Trophoblast cell (in vitro differentiated cells and primary cell): Measurements from ENCODE around the gene KCNQ1.

Source experiments
- DNase-seq, 2 donors: peaks; one replicate each; pipeline ENCODE4 v3.0.0-alpha.2; 2016
- H2AFZ ChIP-seq: 2 replicates; pipeline ENCODE4 v1.6.1; 2013; ENCODE audit warnings: low read length, moderate library complexity, mild to moderate bottlenecking; ENCODE audit not compliant: insufficient read depth, poor library complexity
- H2AK5ac ChIP-seq: 2 replicates; pipeline ENCODE4 v1.6.1; 2013; ENCODE audit warnings: mild to moderate bottlenecking, low read length
- H2BK120ac ChIP-seq: 2 replicates; pipeline ENCODE4 v1.6.1; 2013; ENCODE audit warnings: low read length, mild to moderate bottlenecking, moderate library complexity; ENCODE audit not compliant: insufficient read depth, poor library complexity
- H2BK12ac ChIP-seq: 2 replicates; pipeline ENCODE4 v1.6.1; 2013; ENCODE audit warnings: mild to moderate bottlenecking, low read length, moderate library complexity
- H2BK5ac ChIP-seq: 2 replicates; pipeline ENCODE4 v1.6.1; 2013; ENCODE audit warnings: low read length, low read depth, moderate library complexity, mild to moderate bottlenecking; ENCODE audit not compliant: poor library complexity
- H3K14ac ChIP-seq: 2 replicates; pipeline ENCODE4 v1.6.1; 2013; ENCODE audit warnings: mild to moderate bottlenecking, low read length
- H3K18ac ChIP-seq: 2 replicates; pipeline ENCODE4 v1.6.1; 2013; ENCODE audit warnings: mild to moderate bottlenecking, low read length
- H3K23ac ChIP-seq: 2 replicates; pipeline ENCODE4 v1.6.1; 2013; ENCODE audit warnings: low read length
- H3K27ac ChIP-seq: 2 replicates; pipeline ENCODE4 v1.5.1; 2013; ENCODE audit warnings: low read depth, mild to moderate bottlenecking, inconsistent platforms, low read length, moderate library complexity
- H3K27me3 ChIP-seq: 2 replicates; pipeline ENCODE4 v1.6.1; 2013; ENCODE audit warnings: inconsistent platforms, mild to moderate bottlenecking, low read length, moderate library complexity; ENCODE audit not compliant: insufficient read depth
- H3K36me3 ChIP-seq, 2 experiments: 1 replicate in 1 of 2; 2 replicates in 1 of 2; pipeline ENCODE4 v1.6.1; 2013; ENCODE audit warnings: low read length in 2 of 2, mild to moderate bottlenecking in 2 of 2, moderate library complexity in 1 of 2; ENCODE audit not compliant: insufficient read depth in 2 of 2, control insufficient read depth in 1 of 2
- H3K4ac ChIP-seq: 2 replicates; pipeline ENCODE4 v1.6.1; 2013; ENCODE audit warnings: low read depth, mild to moderate bottlenecking, low read length, moderate library complexity
- H3K4me1 ChIP-seq, 2 experiments: 1 replicate in 1 of 2; 2 replicates in 1 of 2; pipeline ENCODE4 v1.6.1; 2013; ENCODE audit warnings: low read length in 2 of 2, mild to moderate bottlenecking in 2 of 2, moderate library complexity in 1 of 2; ENCODE audit not compliant: insufficient read depth in 2 of 2, control insufficient read depth in 1 of 2
- H3K4me2 ChIP-seq: 2 replicates; pipeline ENCODE4 v1.6.1; 2013; ENCODE audit warnings: inconsistent platforms, mild to moderate bottlenecking, low read length, moderate library complexity
- H3K4me3 ChIP-seq: 2 replicates; pipeline ENCODE4 v1.5.1; 2013; ENCODE audit warnings: mild to moderate bottlenecking, low read depth, low read length, inconsistent platforms
- H3K79me1 ChIP-seq: one replicate; pipeline ENCODE4 v1.6.1; 2013; ENCODE audit warnings: low read length
- H3K79me2 ChIP-seq: 2 replicates; pipeline ENCODE4 v1.6.1; 2013; ENCODE audit warnings: low read length, mild to moderate bottlenecking; ENCODE audit not compliant: control insufficient read depth, insufficient read depth, poor library complexity
- H3K9ac ChIP-seq: 2 replicates; pipeline ENCODE4 v1.6.1; 2013; ENCODE audit warnings: mild to moderate bottlenecking, low read length
- H3K9me3 ChIP-seq: 2 replicates; pipeline ENCODE4 v1.6.1; 2013; ENCODE audit warnings: low read depth, mild to moderate bottlenecking, control low read depth, inconsistent platforms, low read length; ENCODE audit not compliant: insufficient read depth
- H4K12ac ChIP-seq: 2 replicates; pipeline ENCODE4 v1.6.1; 2013; ENCODE audit warnings: low read depth, mild to moderate bottlenecking, low read length, moderate library complexity
- H4K8ac ChIP-seq: 2 replicates; pipeline ENCODE4 v1.6.1; 2013; ENCODE audit warnings: low read depth, mild to moderate bottlenecking, low read length, moderate library complexity
- H4K91ac ChIP-seq: one replicate; pipeline ENCODE4 v1.6.1; 2013; ENCODE audit warnings: low read depth, mild to moderate bottlenecking, low read length, moderate library complexity
- WGBS: extraction: QIAGEN DNeasy Blood & Tissue Kit; methylation state at CpG from one replicate; pipeline ENCODE4 v1.1.7; 2013; ENCODE audit warnings: missing lambda C conversion rate; ENCODE audit not compliant: insufficient read length, insufficient coverage; ENCODE audit errors: extremely low coverage; 5-methylcytosine and 5-hydroxymethylcytosine counted together

Gene KCNQ1

DNA sequence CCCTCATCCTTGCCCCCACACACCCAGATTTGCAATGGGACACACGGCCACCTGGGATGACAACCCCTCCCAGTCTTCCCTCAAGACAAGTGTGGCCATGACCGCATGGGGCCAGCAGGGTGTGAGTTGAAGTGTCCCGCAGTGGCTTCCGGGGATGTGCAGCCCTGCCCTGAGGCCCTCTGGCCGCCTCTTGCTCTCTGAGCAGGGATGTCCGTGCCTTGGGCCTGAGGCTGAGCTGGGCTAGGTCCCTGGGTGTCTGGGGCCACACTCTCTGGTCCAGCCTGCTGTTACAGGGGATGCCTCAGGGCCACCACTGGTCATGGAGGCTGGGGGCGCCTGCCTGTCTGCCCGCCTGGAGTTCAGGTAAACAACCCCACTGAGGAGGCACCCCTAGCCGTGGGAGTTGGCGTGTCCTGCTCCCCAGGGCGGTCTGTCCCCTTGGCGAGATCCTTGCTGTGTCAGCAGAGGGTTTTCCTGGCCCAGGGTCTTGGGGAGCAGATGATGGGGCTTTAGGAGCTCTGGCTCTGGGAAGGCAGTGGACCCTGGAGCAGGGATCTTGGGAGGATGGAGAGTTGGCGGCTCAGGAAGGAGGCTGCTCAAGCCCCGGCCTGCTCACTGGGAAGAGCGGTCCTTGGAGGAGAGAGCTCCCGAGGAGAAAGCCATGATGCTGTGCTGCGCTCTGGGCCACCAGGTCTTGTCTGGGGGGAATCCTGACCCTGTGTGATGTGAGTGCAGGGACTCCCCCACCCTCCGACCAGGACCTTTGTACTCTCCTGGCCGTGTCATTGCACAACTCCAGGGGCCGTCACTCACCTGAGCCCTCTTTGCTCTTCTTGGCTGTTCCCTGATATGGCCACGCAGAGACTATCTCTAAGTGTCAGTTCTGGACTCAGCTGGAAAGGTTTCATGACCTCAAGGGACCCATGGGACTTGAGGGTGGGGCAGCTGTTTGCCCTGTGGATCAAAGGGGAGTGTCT, 67.9 kb downstream of the KCNQ1 start:
- Histone ChIP-seq H4K8ac (no peak overlapping the region), H3K4me2 (no peak overlapping the region), H2AFZ (no peak overlapping the region), H2BK120ac (no peak overlapping the region), H3K79me2 (no peaks in the 10 kb centered on the region), H3K27ac (no peak overlapping the region), H3K36me3 (no peaks in the 10 kb centered on the region), H3K4me3 (no peak overlapping the region), H4K12ac (no peak overlapping the region), H3K23ac (no peak overlapping the region), H2BK12ac (no peak overlapping the region), H3K9ac (no peak overlapping the region), H3K27me3 (peaks cover 2% of the 10 kb centered on the region), H2BK5ac (no peak overlapping the region), H3K4me1 (no peaks in the 10 kb centered on the region), H4K91ac (no peak overlapping the region), H2AK5ac (no peak overlapping the region), H3K14ac (no peak overlapping the region), H3K18ac (no peak overlapping the region), H3K9me3 (no peaks in the 10 kb centered on the region), H3K79me1 (no peaks in the 10 kb centered on the region), H3K4ac (no peak overlapping the region)
- no peak for DNase-seq
- WGBS: no CpG with 5 or more reads among the region's 21 CpGs

- Histone ChIP-seq H3K27ac (no peak overlapping the region), H4K91ac (no peak overlapping the region), H2BK120ac (no peak overlapping the region), H2AFZ (no peak overlapping the region), H2BK12ac (no peak overlapping the region), H2BK5ac (no peak overlapping the region), H3K79me2 (no peaks in the 10 kb centered on the region), H3K4me1 (no peaks in the 10 kb centered on the region), H3K79me1 (no peaks in the 10 kb centered on the region), H3K9me3 (no peaks in the 10 kb centered on the region), H3K18ac (no peak overlapping the region), H2AK5ac (no peak overlapping the region), H3K4me3 (no peak overlapping the region), H4K8ac (no peak overlapping the region), H3K9ac (no peak overlapping the region), H3K14ac (no peak overlapping the region), H3K4me2 (no peak overlapping the region), H3K23ac (no peak overlapping the region), H3K27me3 (no peaks in the 10 kb centered on the region), H3K4ac (no peak overlapping the region), H3K36me3 (no peaks in the 10 kb centered on the region), H4K12ac (no peak overlapping the region)
- DNase-seq: no peak
- no CpG with 5 or more reads among the region's 6 CpGs for WGBS
Measured at GRCh38 chr11:2513441-2513840, 68.6 kb downstream of the KCNQ1 start.

DNA sequence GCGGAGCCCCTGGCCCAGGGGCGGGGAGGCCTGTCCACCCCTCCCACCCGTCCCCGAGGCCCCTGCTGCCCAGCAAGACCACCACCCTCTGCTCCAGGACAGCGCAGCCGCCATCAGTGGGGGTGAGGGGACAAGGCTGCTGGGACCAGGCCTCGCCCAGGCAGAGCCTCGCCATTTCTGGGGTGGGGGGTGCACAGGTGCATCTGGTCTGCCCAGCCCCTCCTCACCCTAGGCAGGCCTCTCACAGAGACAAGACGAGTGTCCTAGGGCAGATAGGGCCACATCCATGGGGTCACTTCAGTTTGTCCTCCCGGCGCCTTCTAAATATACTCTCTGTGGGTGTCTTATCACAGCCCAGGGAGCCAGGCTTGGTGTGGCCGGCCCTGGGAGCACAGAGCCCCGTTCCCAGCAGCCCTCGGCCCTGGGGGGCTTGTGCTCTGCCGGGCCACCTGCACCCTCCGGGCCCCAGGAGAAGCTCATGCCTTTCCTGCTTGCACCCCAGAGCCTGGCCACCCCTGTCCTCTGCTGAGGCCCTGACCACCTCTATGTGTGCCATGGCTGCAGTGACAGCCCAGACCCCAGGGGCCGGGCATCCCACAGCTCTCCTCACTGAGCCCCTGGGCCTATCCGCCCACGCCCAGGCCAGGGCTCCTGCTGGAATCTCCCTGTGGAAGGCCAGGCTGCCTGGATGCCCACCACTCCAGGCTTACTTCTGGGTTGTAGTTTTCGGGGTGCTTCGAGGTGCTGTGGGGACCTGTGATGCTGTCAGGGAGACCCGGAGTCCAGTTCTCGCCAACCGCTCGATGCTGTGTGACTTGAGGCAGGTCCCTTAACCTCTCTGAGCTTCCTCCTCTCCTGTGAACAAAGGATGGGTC, 70.8 kb downstream of the KCNQ1 start:
- no peak overlapping the region for H3K9ac ChIP-seq
- no peak overlapping the region for H4K8ac ChIP-seq
- no peak overlapping the region for H2AK5ac ChIP-seq
- H3K79me2 ChIP-seq: no peaks in the 10 kb centered on the region
- no peak overlapping the region for H3K23ac ChIP-seq
- H4K91ac ChIP-seq: no peak overlapping the region
- no peaks in the 10 kb centered on the region for H3K9me3 ChIP-seq
- H3K27me3 ChIP-seq: no peaks in the 10 kb centered on the region
- no peak overlapping the region for H4K12ac ChIP-seq
- H2BK5ac ChIP-seq: no peak overlapping the region
- no peak overlapping the region for H2BK12ac ChIP-seq
- H3K4ac ChIP-seq: no peak overlapping the region
- no peak overlapping the region for H2BK120ac ChIP-seq
- H3K4me1 ChIP-seq: no peaks in the 10 kb centered on the region
- H3K4me3 ChIP-seq: no peak overlapping the region
- no peak overlapping the region for H3K14ac ChIP-seq
- WGBS: no CpG with 5 or more reads among the region's 25 CpGs
- H3K18ac ChIP-seq: no peak overlapping the region
- no peak for DNase-seq
- H2AFZ ChIP-seq: no peak overlapping the region
- H3K79me1 ChIP-seq: no peaks in the 10 kb centered on the region
- no peak overlapping the region for H3K4me2 ChIP-seq
- H3K27ac ChIP-seq: no peak overlapping the region
- no peaks in the 10 kb centered on the region for H3K36me3 ChIP-seq

- Histone ChIP-seq H3K79me2 (no peaks in the 10 kb centered on the region), H2AFZ (no peak overlapping the region), H4K8ac (no peak overlapping the region), H3K14ac (no peak overlapping the region), H3K4me1 (no peaks in the 10 kb centered on the region), H3K4me3 (no peak overlapping the region), H4K12ac (no peak overlapping the region), H2AK5ac (no peak overlapping the region), H3K4me2 (no peak overlapping the region), H3K27me3 (no peaks in the 10 kb centered on the region), H3K9ac (no peak overlapping the region), H4K91ac (no peak overlapping the region), H3K36me3 (no peaks in the 10 kb centered on the region), H3K27ac (no peak overlapping the region), H3K18ac (no peak overlapping the region), H2BK5ac (no peak overlapping the region), H2BK120ac (no peak overlapping the region), H3K4ac (no peak overlapping the region), H3K9me3 (no peaks in the 10 kb centered on the region), H3K79me1 (no peaks in the 10 kb centered on the region), H3K23ac (no peak overlapping the region), H2BK12ac (no peak overlapping the region)
- no CpG with 5 or more reads among the region's 20 CpGs for WGBS
- DNase-seq: no peak
Measured at GRCh38 chr11:2516276-2517015, 71.6 kb downstream of the KCNQ1 start.
